T-helper 17 cell (primary cell): Measurements from ENCODE around the gene DDX10. TPM values are rescaled to one million over a fixed set of nuclear protein-coding genes. Genes with fewer than 3 reads are reported as not detected.
"Not testable (repeated sequence)": the region's sequence is repeated elsewhere in the genome, so short reads cannot be mapped to it uniquely, and the experiment has no call there.

Experiments
- ATAC-seq: fragments of 150-1000 bp; cut with Tn5 transposase; 2 replicates; pipeline ENCODE4 v1.10.0; 2021; ENCODE audit warnings: mild to moderate bottlenecking, moderate library complexity
- DNase-seq, 3 donors: peaks; one replicate each; pipeline versions ENCODE4 v3.0.0 to v3.0.0-alpha.2; 2020 to 2021
- H3K9me3 ChIP-seq: one replicate; pipeline ENCODE4 v1.7.0; 2013; ENCODE audit warnings: low read length, mild to moderate bottlenecking; ENCODE audit not compliant: control insufficient read depth, poor library complexity, severe bottlenecking
- H3K27ac Mint-ChIP-seq: one replicate; pipeline ENCODE4 v1.8.0; 2022; ENCODE audit warnings: mild to moderate bottlenecking, moderate library complexity, mixed read lengths
- H3K27me3 Mint-ChIP-seq: one replicate; pipeline ENCODE4 v1.8.0; 2022; ENCODE audit warnings: mixed read lengths
- H3K36me3 Mint-ChIP-seq: one replicate; pipeline ENCODE4 v1.8.0; 2022; ENCODE audit warnings: low read depth, mixed read lengths
- H3K4me1 Mint-ChIP-seq: one replicate; pipeline ENCODE4 v1.8.0; 2022; ENCODE audit warnings: mild to moderate bottlenecking, mixed read lengths
- H3K4me3 Mint-ChIP-seq: one replicate; pipeline ENCODE4 v1.8.0; 2022; ENCODE audit warnings: mild to moderate bottlenecking, moderate library complexity, mixed read lengths
- total RNA-seq, 4 donors: library from RNA in 2 of 4; stranded (reverse) in 2 of 4; gene quantifications; one replicate each; pipeline ENCODE4 v1.2.3 and lab custom pipeline; 2022 to 2026

DDX10 gene
- total RNA-seq, 2 donors from 2014 or later = 24.8 to 26.6 TPM

GRCh38 chr11:108802492-108802891 lies 137.6 kb downstream of the DDX10 start:
- H3K9me3 ChIP-seq = peaks cover 2% of the 10 kb centered on the region
- H3K36me3 Mint-ChIP-seq = no peaks in the 10 kb centered on the region
- no peaks in the 10 kb centered on the region for H3K27me3 Mint-ChIP-seq
- no peak for DNase-seq
- peaks cover 2% of the 10 kb centered on the region for H3K4me1 Mint-ChIP-seq
- H3K27ac Mint-ChIP-seq = no peak overlapping the region
- ATAC-seq = no peak
- no peak overlapping the region for H3K4me3 Mint-ChIP-seq

- H3K4me1 Mint-ChIP-seq = peaks cover 5% of the 10 kb centered on the region
- H3K27ac Mint-ChIP-seq = no peak overlapping the region
- no peaks in the 10 kb centered on the region for H3K27me3 Mint-ChIP-seq
- no peaks in the 10 kb centered on the region for H3K9me3 ChIP-seq
- no peak overlapping the region for H3K4me3 Mint-ChIP-seq
- no peaks in the 10 kb centered on the region for H3K36me3 Mint-ChIP-seq
- DNase-seq = no peak
- ATAC-seq = no peak
Measured at GRCh38 chr11:108803776-108804175, 138.9 kb downstream of the DDX10 start.

DNA sequence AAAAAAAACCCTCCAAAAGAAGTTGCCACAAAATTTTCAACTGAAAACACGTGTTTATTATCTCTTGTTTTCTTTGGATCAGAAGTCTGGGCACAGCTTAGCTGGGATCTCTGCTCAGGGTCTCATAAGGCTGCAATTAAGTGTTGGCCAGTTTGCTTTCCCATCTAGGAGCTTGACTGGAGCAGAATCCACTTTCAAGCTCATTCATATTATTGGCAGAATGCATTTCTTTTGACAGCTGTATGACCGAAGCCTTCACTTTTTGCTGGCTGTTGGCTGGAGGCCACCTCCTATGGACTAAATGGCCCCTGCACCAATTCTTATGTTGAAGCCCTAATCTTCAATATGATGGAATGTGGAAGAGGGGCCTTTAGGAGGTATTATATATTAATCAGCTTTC lies 139.6 kb downstream of the DDX10 start:
- Mint-ChIP-seq H3K27me3 (no peaks in the 10 kb centered on the region), H3K27ac (no peak overlapping the region), H3K4me1 (peaks cover 7% of the 10 kb centered on the region), H3K36me3 (no peaks in the 10 kb centered on the region), H3K4me3 (no peak overlapping the region)
- DNase-seq (no peak), ATAC-seq (no peak)
- no peaks in the 10 kb centered on the region for H3K9me3 ChIP-seq

DNA sequence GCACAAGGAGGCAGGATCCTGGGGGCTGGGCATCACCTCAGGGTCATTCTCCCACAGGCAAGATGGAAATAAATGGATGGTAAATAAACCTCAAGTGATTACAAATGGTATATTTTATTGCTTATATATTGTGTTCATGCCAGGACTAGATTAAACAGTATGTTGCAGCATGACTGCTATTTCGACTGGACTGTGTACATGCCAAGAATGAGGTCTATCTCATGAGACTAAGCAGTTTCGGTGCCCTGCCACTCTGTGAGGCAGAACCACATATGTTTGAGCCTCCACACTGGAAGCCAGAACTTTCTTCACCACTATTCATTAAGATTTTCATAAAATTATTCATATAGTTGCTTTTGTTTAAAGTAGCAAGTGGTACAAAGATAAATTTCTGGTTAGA lies 140.2 kb downstream of the DDX10 start:
- no peak overlapping the region for H3K4me3 Mint-ChIP-seq
- ATAC-seq (no peak), DNase-seq (no peak)
- no peaks in the 10 kb centered on the region for H3K27me3 Mint-ChIP-seq
- H3K4me1 Mint-ChIP-seq = peaks cover 7% of the 10 kb centered on the region
- no peaks in the 10 kb centered on the region for H3K36me3 Mint-ChIP-seq
- no peak overlapping the region for H3K27ac Mint-ChIP-seq
- no peaks in the 10 kb centered on the region for H3K9me3 ChIP-seq

DNA sequence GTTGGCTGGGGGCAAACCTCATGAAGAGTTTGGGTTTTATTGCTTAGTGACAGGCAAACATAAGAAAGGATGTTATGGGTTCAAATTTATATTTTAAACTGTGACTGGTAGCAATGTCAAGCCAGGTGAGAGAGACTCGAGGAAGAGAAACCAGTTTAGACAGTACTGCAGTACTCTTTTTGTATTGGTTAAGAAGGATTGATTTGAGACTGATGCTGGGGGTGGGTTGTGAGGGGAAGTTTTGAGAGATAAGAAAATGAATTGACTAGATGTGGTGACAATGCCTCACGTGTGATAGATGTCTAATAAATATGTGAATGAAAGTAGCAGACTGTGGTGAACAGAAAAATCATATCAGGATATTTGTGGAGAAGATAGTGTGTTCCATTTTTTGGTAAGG lies 142.4 kb downstream of the DDX10 start:
- H3K9me3 ChIP-seq = no peaks in the 10 kb centered on the region
- no peak for DNase-seq
- H3K27me3 Mint-ChIP-seq = no peaks in the 10 kb centered on the region
- ATAC-seq = no peak
- H3K27ac Mint-ChIP-seq = no peak overlapping the region
- H3K4me1 Mint-ChIP-seq = peaks cover 5% of the 10 kb centered on the region
- no peak overlapping the region for H3K4me3 Mint-ChIP-seq
- peaks cover 2% of the 10 kb centered on the region for H3K36me3 Mint-ChIP-seq

DNA sequence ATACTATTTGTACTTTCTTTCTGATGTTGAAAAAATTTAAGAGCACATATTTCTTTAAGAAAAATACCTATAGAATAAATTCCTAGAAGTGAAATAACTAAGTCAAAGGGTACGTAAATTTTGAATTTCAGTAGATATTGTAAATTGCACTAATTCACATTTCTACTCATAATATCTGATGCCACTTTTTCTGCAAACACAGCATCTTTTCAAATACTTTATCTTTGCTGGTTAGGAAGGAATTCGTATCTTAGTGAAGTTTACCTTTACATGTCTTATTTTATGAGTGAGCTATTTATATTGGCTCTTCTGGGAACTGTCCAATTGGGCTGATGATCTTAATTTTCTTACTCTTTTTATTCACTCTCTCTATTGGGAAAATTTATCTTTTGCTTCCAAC lies 148.2 kb downstream of the DDX10 start:
- no peaks in the 10 kb centered on the region for H3K27me3 Mint-ChIP-seq
- H3K9me3 ChIP-seq = no peaks in the 10 kb centered on the region
- H3K4me1 Mint-ChIP-seq = peaks cover 12% of the 10 kb centered on the region
- H3K4me3 Mint-ChIP-seq = no peak overlapping the region
- H3K36me3 Mint-ChIP-seq = peaks cover 7% of the 10 kb centered on the region
- no peak overlapping the region for H3K27ac Mint-ChIP-seq
- ATAC-seq (no peak), DNase-seq (no peak)

DNA sequence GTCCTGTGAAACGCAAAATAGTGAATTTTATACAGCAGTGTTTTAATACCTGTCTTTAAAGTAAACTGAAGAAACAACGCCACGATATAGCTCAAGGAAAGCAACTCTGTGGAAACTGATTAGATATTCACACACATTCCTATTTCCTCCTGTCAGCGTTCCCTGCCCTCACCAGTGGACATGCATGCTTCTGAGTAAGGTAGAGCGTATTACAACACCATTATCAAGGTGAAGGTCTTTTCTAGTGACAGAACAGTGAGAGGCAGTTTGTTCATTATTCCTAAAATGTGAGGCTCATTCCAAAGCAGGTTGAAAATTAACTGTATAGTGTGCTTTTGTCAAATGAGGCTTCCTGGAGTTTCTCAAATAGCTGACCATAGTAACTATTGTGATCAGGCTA lies 153.1 kb downstream of the DDX10 start:
- DNase-seq (no peak), ATAC-seq (no peak)
- Mint-ChIP-seq H3K36me3 (peaks cover 5% of the 10 kb centered on the region), H3K4me3 (no peak overlapping the region), H3K27me3 (no peaks in the 10 kb centered on the region), H3K4me1 (peaks cover 7% of the 10 kb centered on the region), H3K27ac (no peak overlapping the region)
- H3K9me3 ChIP-seq = no peaks in the 10 kb centered on the region

- H3K36me3 Mint-ChIP-seq = peaks cover 5% of the 10 kb centered on the region
- no peak overlapping the region for H3K27ac Mint-ChIP-seq
- no peaks in the 10 kb centered on the region for H3K9me3 ChIP-seq
- H3K4me3 Mint-ChIP-seq = no peak overlapping the region
- DNase-seq (no peak), ATAC-seq (no peak)
- H3K4me1 Mint-ChIP-seq = peaks cover 4% of the 10 kb centered on the region
- H3K27me3 Mint-ChIP-seq = no peaks in the 10 kb centered on the region
Measured at GRCh38 chr11:108818971-108819370, 154.1 kb downstream of the DDX10 start.

DNA sequence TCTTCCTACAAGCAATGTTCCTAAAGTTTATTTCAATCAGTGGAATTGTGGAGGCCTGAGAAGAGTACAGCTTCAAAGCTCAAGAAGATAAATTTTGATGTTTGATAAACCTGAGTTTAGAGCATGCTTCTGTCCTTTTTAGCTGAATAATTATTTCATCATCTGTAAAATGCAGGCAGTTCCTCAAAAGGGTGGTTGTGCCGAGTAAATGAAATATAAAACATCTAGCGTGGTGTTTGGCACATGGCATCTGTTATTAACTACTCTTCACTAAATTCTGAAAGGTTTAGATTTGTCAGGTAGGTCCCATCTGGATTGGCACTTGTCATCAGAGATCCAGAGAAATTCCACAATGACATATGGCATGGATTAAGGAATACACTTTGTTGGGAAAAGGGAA lies 155.1 kb downstream of the DDX10 start:
- no peaks in the 10 kb centered on the region for H3K9me3 ChIP-seq
- no peak overlapping the region for H3K4me3 Mint-ChIP-seq
- H3K27ac Mint-ChIP-seq = no peak overlapping the region
- peaks cover 5% of the 10 kb centered on the region for H3K36me3 Mint-ChIP-seq
- no peak for DNase-seq
- H3K4me1 Mint-ChIP-seq = peaks cover 4% of the 10 kb centered on the region
- H3K27me3 Mint-ChIP-seq = no peaks in the 10 kb centered on the region
- ATAC-seq = no peak

GRCh38 chr11:108823960-108824359 lies 159.1 kb downstream of the DDX10 start:
- H3K27ac Mint-ChIP-seq, DNase-seq, H3K27me3 Mint-ChIP-seq, H3K36me3 Mint-ChIP-seq, H3K4me1 Mint-ChIP-seq, H3K4me3 Mint-ChIP-seq, H3K9me3 ChIP-seq, ATAC-seq: not testable (repeated sequence)

DNA sequence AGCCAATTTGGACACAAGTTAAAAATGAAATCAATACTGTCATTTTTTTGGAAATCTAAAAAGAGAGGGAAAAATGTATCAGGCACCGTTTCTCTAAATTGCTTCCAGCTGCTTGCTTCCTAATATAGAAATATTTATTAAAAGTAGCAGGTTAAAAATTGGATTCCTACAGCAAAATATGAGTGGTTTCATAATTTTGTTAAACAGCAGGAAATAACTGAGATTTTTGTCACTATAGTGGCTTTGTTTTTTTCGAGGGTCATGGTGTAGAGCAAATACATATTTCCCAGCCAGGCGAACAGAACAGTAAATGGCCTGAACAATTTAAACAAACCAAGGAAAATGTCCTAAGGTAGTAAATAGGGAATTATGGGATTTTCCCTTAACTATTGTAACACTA lies 159.7 kb downstream of the DDX10 start:
- ATAC-seq = no peak
- H3K27me3 Mint-ChIP-seq = no peaks in the 10 kb centered on the region
- no peak overlapping the region for H3K4me3 Mint-ChIP-seq
- DNase-seq = no peak
- peaks cover 4% of the 10 kb centered on the region for H3K36me3 Mint-ChIP-seq
- H3K4me1 Mint-ChIP-seq = no peaks in the 10 kb centered on the region
- H3K9me3 ChIP-seq = no peaks in the 10 kb centered on the region
- H3K27ac Mint-ChIP-seq = no peak overlapping the region

DNA sequence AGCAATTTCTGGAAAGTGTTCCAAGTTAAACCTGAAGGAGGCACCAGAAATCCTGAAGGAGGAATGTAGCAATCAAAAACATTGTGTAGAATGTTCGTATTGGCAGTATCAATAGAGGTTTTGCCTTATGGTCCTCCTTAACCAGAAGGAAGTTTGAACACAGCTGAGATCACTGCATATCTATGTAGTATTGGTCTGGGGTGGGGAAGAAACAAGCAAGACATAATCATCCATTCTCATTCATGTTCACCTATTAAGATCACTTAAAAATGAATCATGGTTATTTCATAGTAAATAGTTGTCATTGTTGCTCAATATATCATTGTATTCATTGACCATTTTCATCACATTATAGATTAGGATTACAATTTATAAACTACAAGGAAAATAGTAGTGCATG lies 160.5 kb downstream of the DDX10 start:
- no peaks in the 10 kb centered on the region for H3K27me3 Mint-ChIP-seq

GRCh38 chr11:108826136-108826535 lies 161.3 kb downstream of the DDX10 start:
- Mint-ChIP-seq H3K27ac (no peak overlapping the region), H3K36me3 (peaks cover 4% of the 10 kb centered on the region), H3K4me1 (peaks cover 3% of the 10 kb centered on the region), H3K27me3 (no peaks in the 10 kb centered on the region), H3K4me3 (no peak overlapping the region)
- no peaks in the 10 kb centered on the region for H3K9me3 ChIP-seq
- ATAC-seq (no peak), DNase-seq (no peak)

More for the DNA sequence above, 160.5 kb downstream of the DDX10 start:
- H3K4me3 Mint-ChIP-seq = no peak overlapping the region
- ATAC-seq (no peak), DNase-seq (no peak)
- no peak overlapping the region for H3K27ac Mint-ChIP-seq
- H3K4me1 Mint-ChIP-seq = peaks cover 1% of the 10 kb centered on the region
- H3K36me3 Mint-ChIP-seq = peaks cover 4% of the 10 kb centered on the region
- no peaks in the 10 kb centered on the region for H3K9me3 ChIP-seq

GRCh38 chr11:108835624-108836023 lies 170.8 kb downstream of the DDX10 start:
- Mint-ChIP-seq H3K36me3 (peaks cover 8% of the 10 kb centered on the region), H3K27ac (no peak overlapping the region), H3K27me3 (no peaks in the 10 kb centered on the region), H3K4me1 (peaks cover 7% of the 10 kb centered on the region), H3K4me3 (no peak overlapping the region)
- DNase-seq = no peak
- no peaks in the 10 kb centered on the region for H3K9me3 ChIP-seq
- no peak for ATAC-seq

- Mint-ChIP-seq H3K4me1 (peaks cover 10% of the 10 kb centered on the region), H3K36me3 (peaks cover 13% of the 10 kb centered on the region), H3K4me3 (no peak overlapping the region), H3K27ac (no peak overlapping the region), H3K27me3 (no peaks in the 10 kb centered on the region)
- no peaks in the 10 kb centered on the region for H3K9me3 ChIP-seq
- ATAC-seq (no peak), DNase-seq (no peak)
Measured at GRCh38 chr11:108836541-108836940, 171.7 kb downstream of the DDX10 start.
